ENCODE measurements around the gene SHISA5. TPM values are rescaled to one million over a fixed set of nuclear protein-coding genes. Genes with fewer than 3 reads are reported as not detected.

Gene SHISA5
- total and polyA plus RNA-seq, 10 of the 15 experiments (the other 5 are each of a cell fraction or from before 2014, with no cell fraction given): 17.1 to 148 (median 67.3) TPM

DNA sequence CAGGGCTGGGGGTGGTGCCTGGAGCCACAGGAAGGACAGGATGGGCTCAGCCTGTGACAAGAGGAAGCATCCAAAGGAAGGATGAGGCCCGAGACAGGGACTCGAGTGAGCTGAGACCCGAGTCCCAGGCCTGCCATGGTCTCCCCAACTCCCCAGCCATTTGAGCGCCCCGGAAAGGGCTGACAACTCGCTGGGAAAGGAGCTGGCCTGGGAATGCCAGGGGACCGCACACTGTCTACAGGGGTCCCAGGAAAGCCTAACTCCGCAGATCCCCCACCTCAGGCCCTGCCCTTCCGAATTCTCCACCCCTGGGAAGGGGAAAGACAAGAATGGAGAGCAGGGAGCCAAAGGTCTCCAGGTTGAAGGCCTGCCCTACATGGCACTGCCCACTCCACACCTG lies 21.0 kb upstream of the SHISA5 start:
- Histone ChIP-seq H3K4me3 (no peak overlapping the region), H2AFZ (ENCODE audit: control insufficient read depth, low read depth, low read length) (no peak overlapping the region), H3K27ac (ENCODE audit: control insufficient read depth, insufficient read depth) (no peak overlapping the region), H3K27me3 (replicated peaks in 1 of 2; ENCODE audit: control insufficient read depth in 2 of 2, insufficient read depth in 2 of 2, low read length in 1 of 2) (no peaks in the 10 kb centered on the region), H3K9me3 (replicated peaks; ENCODE audit: control insufficient read depth, insufficient read depth, low read length) (no peaks in the 10 kb centered on the region), H3K79me2 (ENCODE audit: control insufficient read depth, insufficient read depth, low read length) (no peaks in the 10 kb centered on the region), H3K4me1 (ENCODE audit: control insufficient read depth, insufficient read depth, low read length) (no peaks in the 10 kb centered on the region), H3K36me3 (ENCODE audit: control insufficient read depth in 2 of 2, insufficient read depth in 2 of 2, low read length in 1 of 2) (peaks cover 0 to 16% of the 10 kb centered on the region in 2 experiments; a peak in 2 of 4 replicates), H3K9ac (ENCODE audit: control insufficient read depth, insufficient read depth, low read length) (no peak overlapping the region), H3K4me2 (ENCODE audit: control insufficient read depth, insufficient read depth) (no peak overlapping the region), H4K20me1 (ENCODE audit: control insufficient read depth, insufficient read depth) (no peaks in the 10 kb centered on the region)
- ChIA-PET RAD21 (ENCODE audit: unreplicated experiment) (no interaction called here), SMC1A (ENCODE audit: uncharacterized antibody, unreplicated experiment) (no interaction called here), POLR2A (interaction anchor here (0.5 kb wide), 1 partner anchor 16 kb away, joined by 8 read pairs; no protein-coding TSS in a partner anchor), CTCF (no interaction called here)
- BruUV-seq (replicated peaks): no TSS peak
- FAIRE-seq: no peak
- intact Hi-C loops (cut with micrococcal nuclease; ENCODE audit: unreplicated experiment) (no loop called here), in situ Hi-C loops (cut with MboI) (no loop called here)
- DNase-seq (ENCODE audit: low read depth, low spot score): no peak
- no peak for TF ChIP-seq RFX5 (IDR thresholded peaks at IDR 0.05; ENCODE audit: low read depth, low read length)
- TF ChIP-seq POLR2AphosphoS5 (IDR thresholded peaks at IDR 0.05; ENCODE audit: low read length): 0 out of 2 replicates have a peak, but pooled peaks have one; percentile 26
- no peak for TF ChIP-seq SREBF1 (IDR thresholded peaks at IDR 0.05; ENCODE audit: low read length)
- no peak for TF ChIP-seq NRF1 (conservative IDR thresholded peaks at IDR 0.05; ENCODE audit: low read depth, low read length)
- TF ChIP-seq, protein P1, sequence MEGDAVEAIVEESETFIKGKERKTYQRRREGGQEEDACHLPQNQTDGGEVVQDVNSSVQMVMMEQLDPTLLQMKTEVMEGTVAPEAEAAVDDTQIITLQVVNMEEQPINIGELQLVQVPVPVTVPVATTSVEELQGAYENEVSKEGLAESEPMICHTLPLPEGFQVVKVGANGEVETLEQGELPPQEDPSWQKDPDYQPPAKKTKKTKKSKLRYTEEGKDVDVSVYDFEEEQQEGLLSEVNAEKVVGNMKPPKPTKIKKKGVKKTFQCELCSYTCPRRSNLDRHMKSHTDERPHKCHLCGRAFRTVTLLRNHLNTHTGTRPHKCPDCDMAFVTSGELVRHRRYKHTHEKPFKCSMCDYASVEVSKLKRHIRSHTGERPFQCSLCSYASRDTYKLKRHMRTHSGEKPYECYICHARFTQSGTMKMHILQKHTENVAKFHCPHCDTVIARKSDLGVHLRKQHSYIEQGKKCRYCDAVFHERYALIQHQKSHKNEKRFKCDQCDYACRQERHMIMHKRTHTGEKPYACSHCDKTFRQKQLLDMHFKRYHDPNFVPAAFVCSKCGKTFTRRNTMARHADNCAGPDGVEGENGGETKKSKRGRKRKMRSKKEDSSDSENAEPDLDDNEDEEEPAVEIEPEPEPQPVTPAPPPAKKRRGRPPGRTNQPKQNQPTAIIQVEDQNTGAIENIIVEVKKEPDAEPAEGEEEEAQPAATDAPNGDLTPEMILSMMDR (IDR thresholded peaks at IDR 0.05 in 2 of 3, conservative IDR thresholded peaks at IDR 0.05 in 1 of 3; ENCODE audit: control insufficient read depth in 2 of 3, extremely low read depth in 1 of 3, insufficient read depth in 1 of 3, low read depth in 3 of 3, low read length in 3 of 3): no peak
- 80% methylated on average over 9 of the region's 9 CpGs for WGBS (ENCODE audit: insufficient coverage, insufficient replicate concordance, low lambda C conversion rate, missing lambda C conversion rate)
- ATAC-seq: no peak

DNA sequence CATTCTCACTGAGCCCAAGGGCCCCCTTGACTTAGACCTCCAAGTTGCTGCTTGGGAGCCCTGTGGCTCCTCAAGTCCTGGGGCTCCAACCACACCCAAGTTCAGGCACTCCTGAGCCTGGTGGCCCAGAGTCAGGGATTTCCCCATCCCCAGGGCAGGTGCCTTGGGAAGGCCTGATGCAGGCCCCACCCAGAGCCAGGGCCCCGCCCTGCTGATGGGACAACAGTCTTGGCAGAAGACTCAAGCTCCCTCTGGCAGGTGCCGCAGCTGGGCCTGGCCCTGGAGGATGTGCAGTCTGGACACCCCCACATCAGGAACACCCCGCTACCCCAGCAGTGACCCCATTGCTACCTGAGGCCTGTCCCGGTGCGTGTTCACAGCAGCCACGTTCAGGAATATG lies 17.7 kb upstream of the SHISA5 start:
- in situ Hi-C loops (cut with MboI) (no loop called here), intact Hi-C loops (cut with micrococcal nuclease; ENCODE audit: unreplicated experiment) (no loop called here)
- ChIA-PET RAD21 (ENCODE audit: unreplicated experiment) (no interaction called here), SMC1A (ENCODE audit: uncharacterized antibody, unreplicated experiment) (no interaction called here), CTCF (no interaction called here), POLR2A (no interaction called here)
- Histone ChIP-seq H3K79me2 (ENCODE audit: control insufficient read depth, insufficient read depth, low read length) (no peaks in the 10 kb centered on the region), H2AFZ (ENCODE audit: control insufficient read depth, low read depth, low read length) (no peak overlapping the region), H3K4me1 (ENCODE audit: control insufficient read depth, insufficient read depth, low read length) (no peaks in the 10 kb centered on the region), H3K4me2 (ENCODE audit: control insufficient read depth, insufficient read depth) (no peak overlapping the region), H3K36me3 (ENCODE audit: control insufficient read depth in 2 of 2, insufficient read depth in 2 of 2, low read length in 1 of 2) (peaks cover 0 to 16% of the 10 kb centered on the region in 2 experiments), H3K27me3 (replicated peaks in 1 of 2; ENCODE audit: control insufficient read depth in 2 of 2, insufficient read depth in 2 of 2, low read length in 1 of 2) (no peaks in the 10 kb centered on the region), H4K20me1 (ENCODE audit: control insufficient read depth, insufficient read depth) (no peaks in the 10 kb centered on the region), H3K4me3 (no peak overlapping the region), H3K9ac (ENCODE audit: control insufficient read depth, insufficient read depth, low read length) (no peak overlapping the region), H3K9me3 (replicated peaks; ENCODE audit: control insufficient read depth, insufficient read depth, low read length) (no peaks in the 10 kb centered on the region), H3K27ac (ENCODE audit: control insufficient read depth, insufficient read depth) (no peak overlapping the region)
- TF ChIP-seq IRF4 (IDR thresholded peaks at IDR 0.05; ENCODE audit: low read depth, low read length) (no peak), NR2C2 (IDR thresholded peaks at IDR 0.05; ENCODE audit: borderline replicate concordance, control insufficient read depth, insufficient read length, low read depth) (no peak)
- no peak for DNase-seq (ENCODE audit: low read depth, low spot score)
- BruUV-seq (replicated peaks): no TSS peak
- WGBS (ENCODE audit: insufficient coverage, insufficient replicate concordance, low lambda C conversion rate, missing lambda C conversion rate): 95% methylated on average over 5 of the region's 6 CpGs
- no peak for ATAC-seq
- FAIRE-seq: no peak
